IMR-90 (cell line): ENCODE data around the gene MROH2A.
"Not testable (repeated sequence)": the region's sequence is repeated elsewhere in the genome, so short reads cannot be mapped to it uniquely, and the experiment has no call there.

Experiments used
- CEBPB ChIP-seq: IDR thresholded peaks from 2 replicates; pipeline ENCODE4 v1.6.1; 2012; ENCODE audit warnings: low read depth, low read length, improper control_type of control experiment
- CTCF ChIP-seq: conservative IDR thresholded peaks from 2 replicates; pipeline ENCODE4 v1.5.1; 2012; ENCODE audit warnings: mild to moderate bottlenecking, low read depth, low read length, improper control_type of control experiment
- ELK1 ChIP-seq: fragments of 150-350 bp; IDR thresholded peaks from 2 replicates; pipeline ENCODE4 v1.6.1; 2016; ENCODE audit warnings: low read depth, mild to moderate bottlenecking, low read length, moderate library complexity, borderline replicate concordance
- MAFK ChIP-seq: IDR thresholded peaks from 2 replicates; pipeline ENCODE4 v1.6.1; 2012; ENCODE audit warnings: low read depth, low read length, improper control_type of control experiment
- MAZ ChIP-seq: IDR thresholded peaks from 2 replicates; pipeline ENCODE4 v1.6.1; 2012; ENCODE audit warnings: low read depth, mild to moderate bottlenecking, low read length, improper control_type of control experiment, moderate library complexity, borderline replicate concordance
- NFE2L2 ChIP-seq: fragments of 150-350 bp; IDR thresholded peaks from 2 replicates; pipeline ENCODE4 v1.6.1; 2016; ENCODE audit warnings: low read depth, mild to moderate bottlenecking, low read length
- POLR2A ChIP-seq: IDR thresholded peaks from 2 replicates; pipeline ENCODE4 v1.6.1; 2012; ENCODE audit warnings: mild to moderate bottlenecking, low read depth, low read length
- RAD21 ChIP-seq: IDR thresholded peaks from 2 replicates; pipeline ENCODE4 v1.6.1; 2012; ENCODE audit warnings: low read length, improper control_type of control experiment
- RCOR1 ChIP-seq: IDR thresholded peaks from 2 replicates; pipeline ENCODE4 v1.6.1; 2012; ENCODE audit warnings: mild to moderate bottlenecking, low read length, improper control_type of control experiment; ENCODE audit not compliant: insufficient replicate concordance

- not testable (repeated sequence) for TF ChIP-seq CTCF, CEBPB, MAZ, MAFK, POLR2A, RCOR1, RAD21, ELK1, NFE2L2
Measured at GRCh38 chr2:233872125-233872524, 94.0 kb downstream of the MROH2A start.
